B cell (primary cell): ENCODE data around the gene HOXA9.

ENCODE experiments used
- EZH2 ChIP-seq: IDR thresholded peaks from 2 replicates; pipeline ENCODE4 v1.6.1; 2012; ENCODE audit warnings: borderline replicate concordance, low read depth, mild to moderate bottlenecking, moderate library complexity, low read length; ENCODE audit not compliant: insufficient read depth, poor library complexity, severe bottlenecking
- TF ChIP-seq, protein P1 (sequence below): fragments of 200-600 bp; IDR thresholded peaks from one replicate; pipeline ENCODE4 v1.8.0; 2022; ENCODE audit warnings: antibody characterized with exemption, mild to moderate bottlenecking

- TF ChIP-seq, protein P1, sequence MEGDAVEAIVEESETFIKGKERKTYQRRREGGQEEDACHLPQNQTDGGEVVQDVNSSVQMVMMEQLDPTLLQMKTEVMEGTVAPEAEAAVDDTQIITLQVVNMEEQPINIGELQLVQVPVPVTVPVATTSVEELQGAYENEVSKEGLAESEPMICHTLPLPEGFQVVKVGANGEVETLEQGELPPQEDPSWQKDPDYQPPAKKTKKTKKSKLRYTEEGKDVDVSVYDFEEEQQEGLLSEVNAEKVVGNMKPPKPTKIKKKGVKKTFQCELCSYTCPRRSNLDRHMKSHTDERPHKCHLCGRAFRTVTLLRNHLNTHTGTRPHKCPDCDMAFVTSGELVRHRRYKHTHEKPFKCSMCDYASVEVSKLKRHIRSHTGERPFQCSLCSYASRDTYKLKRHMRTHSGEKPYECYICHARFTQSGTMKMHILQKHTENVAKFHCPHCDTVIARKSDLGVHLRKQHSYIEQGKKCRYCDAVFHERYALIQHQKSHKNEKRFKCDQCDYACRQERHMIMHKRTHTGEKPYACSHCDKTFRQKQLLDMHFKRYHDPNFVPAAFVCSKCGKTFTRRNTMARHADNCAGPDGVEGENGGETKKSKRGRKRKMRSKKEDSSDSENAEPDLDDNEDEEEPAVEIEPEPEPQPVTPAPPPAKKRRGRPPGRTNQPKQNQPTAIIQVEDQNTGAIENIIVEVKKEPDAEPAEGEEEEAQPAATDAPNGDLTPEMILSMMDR: no peak
- TF ChIP-seq EZH2: no peak
Observed at GRCh38 chr7:27171325-27171636, 5.9 kb upstream of the HOXA9 start.
